Loucy (cell line): ENCODE results near the gene SCIMP.

Experiments
- EZH2phosphoT487 ChIP-seq: fragments of 200-600 bp; IDR thresholded peaks from 2 replicates; pipeline ENCODE4 v1.6.1; 2018; ENCODE audit warnings: antibody characterized with exemption, mild to moderate bottlenecking, moderate library complexity, borderline replicate concordance
- TF ChIP-seq, protein P1 (sequence below): fragments of 200-600 bp; sonication (generic); conservative IDR thresholded peaks from 2 replicates; pipeline ENCODE4 v1.5.1; 2014; ENCODE audit warnings: mild to moderate bottlenecking, antibody characterized with exemption, low read length

GRCh38 chr17:5247621-5248020, 13.0 kb upstream of the SCIMP start:
- TF ChIP-seq, protein P1, sequence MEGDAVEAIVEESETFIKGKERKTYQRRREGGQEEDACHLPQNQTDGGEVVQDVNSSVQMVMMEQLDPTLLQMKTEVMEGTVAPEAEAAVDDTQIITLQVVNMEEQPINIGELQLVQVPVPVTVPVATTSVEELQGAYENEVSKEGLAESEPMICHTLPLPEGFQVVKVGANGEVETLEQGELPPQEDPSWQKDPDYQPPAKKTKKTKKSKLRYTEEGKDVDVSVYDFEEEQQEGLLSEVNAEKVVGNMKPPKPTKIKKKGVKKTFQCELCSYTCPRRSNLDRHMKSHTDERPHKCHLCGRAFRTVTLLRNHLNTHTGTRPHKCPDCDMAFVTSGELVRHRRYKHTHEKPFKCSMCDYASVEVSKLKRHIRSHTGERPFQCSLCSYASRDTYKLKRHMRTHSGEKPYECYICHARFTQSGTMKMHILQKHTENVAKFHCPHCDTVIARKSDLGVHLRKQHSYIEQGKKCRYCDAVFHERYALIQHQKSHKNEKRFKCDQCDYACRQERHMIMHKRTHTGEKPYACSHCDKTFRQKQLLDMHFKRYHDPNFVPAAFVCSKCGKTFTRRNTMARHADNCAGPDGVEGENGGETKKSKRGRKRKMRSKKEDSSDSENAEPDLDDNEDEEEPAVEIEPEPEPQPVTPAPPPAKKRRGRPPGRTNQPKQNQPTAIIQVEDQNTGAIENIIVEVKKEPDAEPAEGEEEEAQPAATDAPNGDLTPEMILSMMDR: no peak
- no peak for TF ChIP-seq EZH2phosphoT487
